ENCODE measurements around the gene RBKS.

RBKS gene

DNA sequence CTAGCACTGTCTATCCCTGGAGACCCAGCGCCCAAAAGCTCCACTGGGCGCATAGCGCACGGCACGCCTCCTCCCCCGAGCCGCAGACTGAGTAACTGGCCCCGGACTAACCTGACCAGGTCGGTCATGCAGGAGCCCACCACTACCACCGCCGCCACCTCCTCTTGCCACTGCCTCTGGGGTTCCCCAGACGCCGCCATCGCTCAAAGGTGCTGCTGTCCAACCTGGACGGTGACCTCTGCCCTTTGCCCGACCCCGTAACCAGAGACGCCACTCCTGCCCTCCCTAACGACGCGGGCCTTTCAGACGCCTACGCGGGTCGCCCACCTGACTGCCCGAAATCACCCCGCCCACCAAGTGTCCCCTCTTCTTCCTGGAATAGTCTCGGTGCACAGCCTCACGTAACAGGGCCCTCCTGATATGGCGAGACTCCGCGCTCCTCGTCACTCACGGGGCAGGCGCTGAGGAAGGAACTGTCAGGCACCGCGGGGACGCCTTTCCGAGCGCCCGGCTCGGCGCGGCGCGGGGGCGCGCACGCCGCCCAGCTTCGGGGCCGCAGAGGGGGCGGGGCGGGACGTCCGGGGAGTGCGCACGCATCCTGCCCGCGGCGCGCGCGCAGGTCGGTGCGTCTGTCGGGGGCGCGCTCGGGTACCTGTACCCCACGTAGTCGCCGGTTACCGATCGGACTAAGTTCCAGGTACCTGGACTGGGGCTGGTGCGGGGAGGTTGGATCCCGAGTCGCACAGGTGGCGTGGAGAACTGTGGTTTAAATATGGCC is at the start of gene RBKS, which contains the start of gene BABAM2:
Gene RBKS, minus strand, starts transcription at position 242 of the 778 bp plus-strand sequence. Its CDS starts 42 bp downstream, at position 200.
Gene BABAM2, plus strand, starts transcription at position 584 of the 778 bp plus-strand sequence. CDS start 3,828 bp downstream, outside the sequence.
- DNase-seq, result peak; percentile 96

GRCh38 chr2:27935026-27935425 is 44.8 kb upstream of the RBKS start:
- DNase-seq, result no peak

DNA sequence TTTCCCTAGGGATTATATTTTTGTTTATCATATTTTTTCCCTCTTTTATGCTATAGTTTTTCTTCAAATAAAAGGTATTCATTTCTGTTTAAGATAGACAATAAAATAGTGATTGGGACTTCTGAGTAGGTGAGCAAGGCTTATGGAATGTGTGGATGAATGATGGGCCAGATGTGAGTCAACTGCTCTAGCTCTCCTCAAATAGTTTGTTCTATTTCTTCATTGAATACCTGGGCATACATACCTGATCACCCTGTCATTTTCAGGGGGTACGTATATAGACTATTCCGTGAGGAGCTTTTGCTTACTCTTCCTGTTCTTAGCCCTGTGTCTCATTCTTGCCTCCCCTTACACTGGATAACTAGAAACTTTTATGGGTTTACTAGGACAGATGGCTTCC is 42.2 kb upstream of the RBKS start:
- no peak for DNase-seq

- no peak for DNase-seq
Observed at GRCh38 chr2:27931361-27931950, 41.3 kb upstream of the RBKS start.

DNA sequence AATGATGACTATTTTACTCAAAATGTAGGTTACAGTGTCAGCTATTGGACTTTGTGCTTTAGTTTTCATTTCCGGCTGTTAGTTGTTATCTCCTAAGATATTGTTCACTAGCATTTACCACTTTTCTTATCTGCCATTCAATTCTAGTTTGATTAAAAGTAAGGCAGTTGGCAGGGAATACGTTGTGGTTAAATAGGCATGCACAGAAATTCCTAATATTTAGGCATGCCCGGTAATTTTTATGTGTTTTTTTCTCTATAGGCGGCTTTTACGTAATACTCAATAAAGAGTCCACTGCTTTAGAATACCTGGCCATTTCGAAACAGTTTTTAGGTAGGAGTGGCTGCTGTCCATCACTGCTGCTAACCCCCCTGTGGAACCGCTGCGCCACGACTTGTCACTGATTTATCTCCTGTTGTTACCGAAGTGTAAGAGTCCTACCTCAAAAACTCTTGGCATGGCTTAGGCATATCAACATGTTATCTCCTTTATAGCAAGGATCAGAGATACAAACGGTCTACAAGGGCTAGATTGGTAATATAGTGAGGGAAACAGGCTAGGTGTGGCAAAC is 39.8 kb upstream of the RBKS start:
- no peak for DNase-seq

GRCh38 chr2:27925766-27926472 is 35.7 kb upstream of the RBKS start:
- DNase-seq, result no peak

GRCh38 chr2:27922842-27923241 is 32.7 kb upstream of the RBKS start:
- no peak for DNase-seq

DNA sequence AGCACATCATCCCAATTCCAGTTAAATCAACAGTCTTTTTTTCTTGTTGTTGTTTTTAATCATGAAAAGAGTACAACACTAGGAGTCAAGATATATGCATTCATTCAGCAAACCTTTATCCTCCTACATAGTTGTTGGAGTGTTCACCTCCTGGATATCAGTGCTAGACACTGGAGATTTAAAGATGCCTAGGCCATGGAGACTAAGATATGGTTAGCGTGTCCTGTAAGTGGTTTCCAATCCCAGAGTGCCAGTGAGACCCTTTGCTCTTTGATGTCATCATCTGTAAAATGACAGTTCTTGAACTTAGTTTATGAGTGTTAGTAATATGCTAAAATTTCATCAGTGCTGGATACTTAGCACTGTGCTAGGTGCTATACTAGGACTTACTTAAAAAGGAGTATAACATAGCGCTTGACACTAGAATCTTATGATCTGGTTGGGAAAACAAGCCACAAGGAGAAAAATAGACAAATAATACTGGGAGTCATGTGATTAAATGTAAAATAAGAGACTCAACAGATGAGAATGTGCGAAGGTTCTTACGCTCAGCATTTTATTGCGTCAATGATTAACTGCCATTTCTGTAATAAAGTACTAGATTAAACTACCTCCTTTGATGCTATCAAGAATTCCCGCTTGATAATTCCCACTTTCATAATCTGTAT is 31.8 kb upstream of the RBKS start:
- no peak for DNase-seq

GRCh38 chr2:27921424-27921823 is 31.2 kb upstream of the RBKS start:
- no peak for DNase-seq

GRCh38 chr2:27920148-27920885 is 30.1 kb upstream of the RBKS start:
- DNase-seq, result no peak

DNA sequence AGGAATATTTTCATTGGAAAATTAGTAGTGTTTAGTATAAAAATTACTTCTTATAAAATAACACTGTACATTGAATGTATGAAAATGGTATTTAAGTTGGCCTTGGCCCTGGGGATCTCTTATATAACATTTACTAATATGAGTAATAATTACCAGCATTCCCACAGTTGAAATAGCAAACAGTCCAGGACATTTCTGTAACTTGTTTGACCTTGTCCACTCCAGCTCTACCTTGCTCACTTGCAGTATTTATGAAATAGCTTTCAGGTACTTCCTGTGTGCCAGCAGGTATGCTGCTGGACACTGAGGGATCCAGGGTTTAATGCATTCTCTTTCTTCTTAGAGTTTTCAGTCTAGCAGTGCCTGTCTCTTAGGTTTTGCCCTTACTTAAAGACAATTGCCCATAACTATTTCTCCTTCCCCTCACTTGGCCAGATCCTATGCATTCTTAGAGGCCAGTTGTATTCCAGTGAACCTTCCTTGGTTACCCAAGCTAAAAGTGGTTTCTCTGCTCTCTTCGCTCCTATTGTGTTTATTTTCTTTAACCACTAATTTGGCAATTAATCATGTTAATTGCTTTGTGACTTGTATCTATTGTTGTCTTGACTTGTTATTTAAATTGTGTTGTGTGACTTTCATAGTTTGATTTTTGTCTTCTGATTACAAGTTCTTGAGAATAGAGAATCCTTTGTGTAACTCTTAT is 26.3 kb upstream of the RBKS start:
- DNase-seq, result no peak

DNA sequence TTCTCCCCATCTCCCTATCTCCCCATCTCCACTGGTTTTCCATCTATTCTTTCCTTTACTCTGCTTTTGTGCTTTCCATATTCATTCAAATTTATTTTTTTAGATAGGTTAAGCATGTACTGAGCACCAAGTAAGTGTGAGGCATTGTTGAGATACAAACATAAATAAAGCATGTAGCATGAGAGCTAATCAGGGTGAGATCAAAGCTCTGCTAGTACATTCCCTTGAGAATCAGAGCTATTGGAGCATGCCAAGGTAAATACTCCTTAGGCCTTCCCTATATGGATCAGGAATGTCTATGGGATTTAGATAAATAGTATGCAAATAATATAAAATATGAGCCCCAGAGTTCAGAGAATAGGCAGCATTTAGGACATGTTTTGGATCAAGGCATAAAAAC is 25.7 kb upstream of the RBKS start:
- DNase-seq, result peak; percentile 45

- DNase-seq, result no peak
Observed at GRCh38 chr2:27915191-27915590, 25.0 kb upstream of the RBKS start.

- no peak for DNase-seq
Observed at GRCh38 chr2:27914805-27915175, 24.6 kb upstream of the RBKS start.

GRCh38 chr2:27914041-27914804 is 24.0 kb upstream of the RBKS start:
- DNase-seq, result no peak

DNA sequence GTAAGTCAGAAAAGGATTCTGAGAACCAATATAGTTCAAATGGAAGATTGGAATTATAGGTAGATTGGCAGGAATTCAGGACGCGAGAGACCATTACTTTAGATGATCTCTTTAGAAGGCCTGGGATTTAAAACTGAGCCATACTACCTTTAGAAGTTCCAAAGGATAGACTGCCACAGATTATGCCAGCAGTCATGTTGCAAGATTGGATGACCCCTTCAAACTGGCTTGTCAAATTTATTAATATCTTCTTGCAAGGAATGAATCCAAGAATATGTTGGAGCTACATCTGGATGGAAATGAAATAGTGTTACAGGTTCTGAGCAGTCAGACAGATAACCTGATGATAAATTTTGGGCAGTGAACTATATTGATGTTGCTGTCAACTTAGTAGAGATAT is 22.3 kb upstream of the RBKS start:
- DNase-seq, result no peak

GRCh38 chr2:27911458-27912210 is 21.4 kb upstream of the RBKS start:
- DNase-seq, result no peak

- DNase-seq, result no peak
Observed at GRCh38 chr2:27909901-27910300, 19.7 kb upstream of the RBKS start.

GRCh38 chr2:27907547-27907946 is 17.4 kb upstream of the RBKS start:
- DNase-seq, result no peak

GRCh38 chr2:27906074-27906473 is 15.9 kb upstream of the RBKS start:
- DNase-seq, result no peak
